ENCODE measurements around the gene FGF21. TPM values are rescaled to one million over a fixed set of nuclear protein-coding genes. Genes with fewer than 3 reads are reported as not detected.

Gene FGF21
- total and polyA plus RNA-seq, 8 donors = not detected

- no peak for TF ChIP-seq POLR2A (IDR thresholded peaks at IDR 0.05)
- TF ChIP-seq CTCF (IDR thresholded peaks at IDR 0.05) = no peak
- no peak for TF ChIP-seq EP300 (IDR thresholded peaks at IDR 0.05)
- TF ChIP-seq POLR2AphosphoS5 (IDR thresholded peaks at IDR 0.05) = no peak
- WGBS, 5 donors = 74 to 89% (median 81%) methylated on average over 8 of the region's 8 CpGs
These were observed 49.2 kb downstream of the FGF21 start for GRCh38 chr19:48804496-48804895.

GRCh38 chr19:48805452-48805851, 50.1 kb downstream of the FGF21 start:
- no peak for TF ChIP-seq POLR2AphosphoS5 (IDR thresholded peaks at IDR 0.05)
- TF ChIP-seq EP300 (IDR thresholded peaks at IDR 0.05) = no peak
- no peak for TF ChIP-seq CTCF (IDR thresholded peaks at IDR 0.05)
- no peak for TF ChIP-seq POLR2A (IDR thresholded peaks at IDR 0.05)
- H3K27ac ChIP-seq = no peak overlapping the region
- H3K4me3 ChIP-seq = no peak overlapping the region
- no peak for DNase-seq
- 87 to 94% (median 91%) methylated on average over 13 to 15 of the region's 15 CpGs for WGBS, 5 donors
- H3K9me3 ChIP-seq = no peaks in the 10 kb centered on the region
- no peaks in the 10 kb centered on the region for H3K27me3 ChIP-seq
- H3K4me1 ChIP-seq = peaks cover 22 to 44% (median 28%) of the 10 kb centered on the region in 4 donors
- peaks cover 0 to 25% (median 18%) of the 10 kb centered on the region in 4 donors for H3K36me3 ChIP-seq
- intact Hi-C loops (cut with DNase I; ENCODE audit: low total_unique reads) = no loop called here

More at GRCh38 chr19:48804496-48804895, 49.2 kb downstream of the FGF21 start:
- intact Hi-C loops (cut with DNase I; ENCODE audit: low total_unique reads) = no loop called here
- H3K36me3 ChIP-seq = peaks cover 1 to 34% (median 27%) of the 10 kb centered on the region in 4 donors
- H3K27ac ChIP-seq = no peak overlapping the region
- H3K9me3 ChIP-seq = no peaks in the 10 kb centered on the region
- DNase-seq = no peak
- H3K4me3 ChIP-seq = no peak overlapping the region
- H3K4me1 ChIP-seq = peaks cover 13 to 34% (median 21%) of the 10 kb centered on the region in 4 donors
- H3K27me3 ChIP-seq = no peaks in the 10 kb centered on the region

GRCh38 chr19:48806518-48806817, 51.1 kb downstream of the FGF21 start:
- H3K27ac ChIP-seq = no peak overlapping the region
- no peak overlapping the region for H3K4me3 ChIP-seq
- no peaks in the 10 kb centered on the region for H3K9me3 ChIP-seq
- no peaks in the 10 kb centered on the region for H3K27me3 ChIP-seq
- TF ChIP-seq POLR2AphosphoS5 (IDR thresholded peaks at IDR 0.05) (no peak), CTCF (IDR thresholded peaks at IDR 0.05) (no peak), EP300 (IDR thresholded peaks at IDR 0.05) (no peak), POLR2A (IDR thresholded peaks at IDR 0.05) (no peak)
- H3K36me3 ChIP-seq = peaks cover 0 to 23% (median 12%) of the 10 kb centered on the region in 4 donors
- intact Hi-C loops (cut with DNase I; ENCODE audit: low total_unique reads) = no loop called here
- WGBS, 5 donors = 72 to 90% (median 80%) methylated on average over 5 of the region's 5 CpGs
- DNase-seq = peak in 1 of 2 donors; percentile 42
- peaks cover 24 to 47% (median 34%) of the 10 kb centered on the region in 4 donors for H3K4me1 ChIP-seq

- H3K36me3 ChIP-seq = peaks cover 0 to 23% (median 12%) of the 10 kb centered on the region in 4 donors
- peak in 1 of 2 donors; percentile 87 for DNase-seq
- peaks cover 26 to 53% (median 39%) of the 10 kb centered on the region in 4 donors for H3K4me1 ChIP-seq
- H3K27me3 ChIP-seq = no peaks in the 10 kb centered on the region
- intact Hi-C loops (cut with DNase I; ENCODE audit: low total_unique reads) = no loop called here
- no peaks in the 10 kb centered on the region for H3K9me3 ChIP-seq
- WGBS, 5 donors = 56 to 71% (median 66%) methylated on average over 13 to 17 of the region's 17 CpGs
- TF ChIP-seq EP300 (IDR thresholded peaks at IDR 0.05) = no peak
- TF ChIP-seq POLR2AphosphoS5 (IDR thresholded peaks at IDR 0.05) = no peak
- no peak for TF ChIP-seq CTCF (IDR thresholded peaks at IDR 0.05)
- TF ChIP-seq POLR2A (IDR thresholded peaks at IDR 0.05) = no peak
- peak overlapping the region in 4 of 5 donors; percentile 28 to 52 (median 42) for H3K27ac ChIP-seq
- H3K4me3 ChIP-seq = no peak overlapping the region
These were observed 51.7 kb downstream of the FGF21 start for GRCh38 chr19:48806818-48807589.
